C4-2B (cell line): ENCODE measurements around the gene EPB41L2.
"Not testable (repeated sequence)": the region's sequence is repeated elsewhere in the genome, so short reads cannot be mapped to it uniquely, and the experiment has no call there.

ENCODE experiments used
- H3K27ac ChIP-seq: fragments of 450-650 bp; 2 replicates; pipeline ENCODE4 v1.5.1; 2017
- ZFX ChIP-seq: fragments of 450-650 bp; IDR thresholded peaks from 2 replicates; pipeline ENCODE4 v1.6.1; 2017
- TF ChIP-seq, protein P1 (sequence below): fragments of 450-650 bp; conservative IDR thresholded peaks from 2 replicates; pipeline ENCODE4 v1.5.1; 2017; ENCODE audit warnings: mild to moderate bottlenecking

EPB41L2 gene

DNA sequence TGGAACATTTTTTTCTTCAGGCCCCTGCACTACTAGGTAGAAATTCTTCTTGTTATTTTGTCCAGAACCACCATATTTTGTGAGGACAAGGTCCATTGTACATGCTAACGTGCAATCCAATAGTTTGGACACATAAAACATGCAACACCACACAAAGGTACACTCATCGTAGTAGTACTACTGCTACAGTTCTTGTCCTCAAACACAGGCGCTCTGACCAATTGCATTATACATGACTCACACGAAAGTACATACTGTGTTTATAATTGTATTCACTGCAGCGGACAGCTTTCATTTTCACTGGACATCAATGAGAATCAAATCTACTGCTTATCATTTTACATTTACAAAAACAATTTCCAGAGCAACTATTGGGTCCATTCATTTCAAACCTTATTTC lies 251.1 kb downstream of the EPB41L2 start:
- H3K27ac ChIP-seq: no peak overlapping the region
- TF ChIP-seq, protein P1, sequence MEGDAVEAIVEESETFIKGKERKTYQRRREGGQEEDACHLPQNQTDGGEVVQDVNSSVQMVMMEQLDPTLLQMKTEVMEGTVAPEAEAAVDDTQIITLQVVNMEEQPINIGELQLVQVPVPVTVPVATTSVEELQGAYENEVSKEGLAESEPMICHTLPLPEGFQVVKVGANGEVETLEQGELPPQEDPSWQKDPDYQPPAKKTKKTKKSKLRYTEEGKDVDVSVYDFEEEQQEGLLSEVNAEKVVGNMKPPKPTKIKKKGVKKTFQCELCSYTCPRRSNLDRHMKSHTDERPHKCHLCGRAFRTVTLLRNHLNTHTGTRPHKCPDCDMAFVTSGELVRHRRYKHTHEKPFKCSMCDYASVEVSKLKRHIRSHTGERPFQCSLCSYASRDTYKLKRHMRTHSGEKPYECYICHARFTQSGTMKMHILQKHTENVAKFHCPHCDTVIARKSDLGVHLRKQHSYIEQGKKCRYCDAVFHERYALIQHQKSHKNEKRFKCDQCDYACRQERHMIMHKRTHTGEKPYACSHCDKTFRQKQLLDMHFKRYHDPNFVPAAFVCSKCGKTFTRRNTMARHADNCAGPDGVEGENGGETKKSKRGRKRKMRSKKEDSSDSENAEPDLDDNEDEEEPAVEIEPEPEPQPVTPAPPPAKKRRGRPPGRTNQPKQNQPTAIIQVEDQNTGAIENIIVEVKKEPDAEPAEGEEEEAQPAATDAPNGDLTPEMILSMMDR: no peak
- TF ChIP-seq ZFX: no peak

DNA sequence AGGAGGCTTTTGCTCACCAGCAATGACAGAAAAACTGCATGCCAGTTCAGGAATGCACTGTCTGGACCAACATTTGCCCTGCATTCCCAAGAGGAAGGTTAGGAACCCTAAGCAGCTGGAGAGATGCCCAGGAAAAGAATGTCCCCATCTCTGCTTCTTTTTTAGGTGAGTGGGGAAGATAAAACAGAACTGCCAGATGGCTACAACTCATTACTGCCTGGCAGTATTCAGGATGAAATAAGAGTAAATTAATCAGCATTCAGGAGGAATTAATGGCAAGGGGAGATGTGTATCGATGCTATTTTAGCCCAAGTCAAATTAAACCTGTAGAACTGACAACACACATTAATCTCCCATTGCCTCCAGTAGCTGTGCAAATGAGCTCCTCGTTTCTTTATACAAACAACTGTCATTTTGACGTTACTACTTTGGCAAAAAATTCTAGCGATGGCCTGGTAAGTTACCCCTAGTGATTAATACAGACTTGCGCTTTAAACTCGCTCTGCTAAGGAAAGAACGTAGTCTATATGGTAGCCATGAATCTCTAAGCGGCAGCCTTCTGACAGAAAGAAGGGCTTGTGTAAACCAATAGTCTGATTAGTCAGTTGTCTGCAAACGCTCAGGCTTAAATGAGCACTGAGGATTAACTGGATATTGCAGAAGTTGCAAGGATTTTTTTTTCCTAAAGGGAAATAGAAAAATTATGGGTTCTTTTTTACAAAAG lies 252.6 kb downstream of the EPB41L2 start:
- TF ChIP-seq, protein P1: no peak
- no peak for TF ChIP-seq ZFX
- H3K27ac ChIP-seq: no peak overlapping the region

DNA sequence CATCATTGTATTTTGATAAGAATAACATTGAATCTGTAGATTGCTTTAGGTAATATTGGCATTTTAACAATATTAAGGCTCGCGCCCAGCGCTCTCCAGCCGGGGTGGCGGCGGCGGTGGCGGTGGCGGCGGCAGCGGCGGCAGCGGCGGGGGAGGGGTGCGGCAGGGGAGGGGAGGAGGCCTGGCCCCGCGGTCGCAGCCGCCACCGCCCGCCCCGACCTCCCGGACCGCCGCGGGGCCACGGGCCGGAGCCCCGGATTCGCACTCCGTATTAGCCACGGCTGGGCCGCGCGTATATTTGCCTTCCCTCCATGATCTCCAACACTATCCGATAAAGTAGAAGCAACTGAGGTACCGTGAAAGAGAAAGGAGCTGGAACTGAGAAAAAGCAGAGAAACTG lies 261.7 kb downstream of the EPB41L2 start:
- not testable (repeated sequence) for H3K27ac ChIP-seq

DNA sequence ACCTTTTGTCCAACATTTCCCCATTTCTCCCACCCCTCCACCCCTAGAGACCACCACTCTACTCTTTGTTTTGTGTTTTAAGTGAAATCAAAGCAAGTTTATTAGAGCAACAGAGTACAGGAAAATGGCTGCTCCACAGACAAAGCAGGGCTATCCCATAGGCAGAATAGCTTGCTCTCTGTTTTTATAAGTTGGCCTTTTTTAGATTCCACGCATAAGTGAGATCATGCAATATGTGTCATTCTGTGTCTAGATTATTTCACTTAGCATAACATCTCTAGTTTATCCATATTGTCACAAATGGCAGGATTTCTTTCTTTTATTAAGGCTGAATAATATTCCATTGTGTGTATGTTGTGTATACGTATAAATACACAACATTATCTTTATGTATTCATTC lies 266.0 kb downstream of the EPB41L2 start:
- TF ChIP-seq ZFX: no peak
- TF ChIP-seq, protein P1: no peak
- no peak overlapping the region for H3K27ac ChIP-seq

DNA sequence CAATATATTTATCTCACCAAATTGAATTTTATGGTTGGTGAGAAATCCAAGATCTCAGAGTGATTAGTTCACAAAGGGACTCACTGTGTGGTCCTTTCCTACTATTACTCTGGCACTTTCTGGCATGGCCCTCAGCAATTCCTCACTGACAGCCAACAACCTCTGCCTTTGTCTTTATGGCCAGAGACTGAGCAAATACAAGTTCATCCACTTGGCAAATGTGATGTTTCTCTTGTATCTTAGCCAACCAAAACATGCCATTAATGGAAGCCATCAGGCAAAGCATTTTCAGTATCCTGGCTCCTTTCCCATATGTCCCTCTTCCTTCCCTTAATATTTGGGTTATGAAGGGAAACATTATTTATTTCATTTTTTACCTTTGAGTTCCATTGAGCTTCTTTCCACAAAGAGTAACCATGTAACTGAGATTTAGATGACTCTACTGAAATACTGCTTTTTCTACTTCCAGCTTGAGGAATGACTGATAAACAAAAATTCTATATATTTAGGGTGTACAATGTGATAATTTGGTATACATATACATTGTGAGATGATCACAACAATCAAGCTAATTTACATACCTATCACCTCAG lies 266.6 kb downstream of the EPB41L2 start:
- no peak overlapping the region for H3K27ac ChIP-seq
- TF ChIP-seq, protein P1: no peak
- no peak for TF ChIP-seq ZFX

DNA sequence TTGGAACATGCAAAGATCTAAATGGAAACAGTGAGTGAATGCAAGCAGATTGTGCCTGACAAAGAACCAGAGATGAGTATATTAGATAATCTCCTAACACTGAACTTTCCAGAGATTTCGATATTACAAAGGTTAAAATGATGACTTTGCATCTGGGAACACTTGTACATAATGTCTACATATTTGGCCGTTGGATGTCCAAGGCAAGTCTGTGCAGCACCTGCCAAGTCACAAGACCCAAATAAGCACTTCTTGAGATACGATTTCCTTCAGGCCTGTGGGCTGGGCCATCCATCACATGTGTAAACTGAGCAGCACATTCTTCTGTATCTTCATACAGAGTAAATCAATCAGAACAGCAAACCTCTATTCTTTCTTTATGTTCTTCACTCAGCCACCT lies 268.3 kb downstream of the EPB41L2 start:
- TF ChIP-seq, protein P1: no peak
- no peak for TF ChIP-seq ZFX
- no peak overlapping the region for H3K27ac ChIP-seq

DNA sequence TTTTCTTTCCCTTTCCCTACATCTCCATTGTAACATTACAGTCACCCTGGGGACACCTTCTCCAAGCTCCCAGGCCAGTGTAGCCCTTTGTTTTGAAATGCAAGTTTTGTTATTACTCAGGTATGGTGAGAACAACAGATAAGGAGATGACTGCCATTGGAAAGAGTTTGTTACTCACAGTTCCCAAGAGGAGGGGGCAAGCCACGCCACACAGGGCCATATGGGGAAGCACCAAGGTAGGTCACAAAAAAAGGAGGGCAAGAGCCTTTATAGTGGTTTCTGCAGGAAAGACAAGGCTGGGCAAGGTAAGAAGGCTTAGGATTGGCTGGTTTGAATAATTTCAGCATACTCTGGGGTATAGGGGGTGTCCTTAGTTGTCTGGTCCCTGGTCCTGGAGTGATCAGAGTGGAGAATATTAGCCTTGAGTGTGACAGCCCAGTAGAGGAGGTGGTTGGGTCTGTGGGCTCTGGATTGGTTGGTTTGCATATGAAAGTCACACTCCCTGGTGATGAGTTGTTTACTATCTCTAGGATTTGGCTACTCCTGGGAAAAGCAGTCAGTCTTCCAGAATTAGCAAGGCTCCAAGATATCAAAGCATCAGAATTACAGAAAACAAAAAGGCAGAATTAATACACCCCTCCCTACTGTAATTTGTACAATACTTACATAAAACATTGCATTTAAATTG lies 268.9 kb downstream of the EPB41L2 start:
- TF ChIP-seq, protein P1: no peak
- no peak for TF ChIP-seq ZFX
- no peak overlapping the region for H3K27ac ChIP-seq
